ENCODE measurements around the gene FRMD8. TPM values are rescaled to one million over a fixed set of nuclear protein-coding genes. Genes with fewer than 3 reads are reported as not detected.

Gene FRMD8
- total and polyA plus RNA-seq, 2 donors from 2014 or later, result 9.4 to 41.3 TPM

GRCh38 chr11:65429068-65429681 lies 42.7 kb downstream of the FRMD8 start:
- H3K4me3 ChIP-seq (ENCODE audit: low read length in 3 of 3), result peak overlapping the region in 2 of 3 donors; percentile 22 to 98
- H3K36me3 ChIP-seq (ENCODE audit: control insufficient read depth in 2 of 3, insufficient read depth in 3 of 3, low read length in 3 of 3), result peaks cover 0 to 35% (median 20%) of the 10 kb centered on the region in 3 donors
- DNase-seq (no peak), FAIRE-seq (no peak)
- no peaks in the 10 kb centered on the region for H3K27me3 ChIP-seq (ENCODE audit: control insufficient read depth, insufficient read depth, low read length)
- peak overlapping the region; percentile 99 to 100 for H3K27ac ChIP-seq (ENCODE audit: low read depth in 2 of 2, low read length in 2 of 2)
- H3K9ac ChIP-seq (ENCODE audit: low read length in 3 of 3), result peak overlapping the region in 1 of 3 donors; percentile 99
- peaks cover 0 to 32% (median 30%) of the 10 kb centered on the region in 3 donors for H3K4me1 ChIP-seq (ENCODE audit: control insufficient read depth in 2 of 3, insufficient read depth in 2 of 3, low read depth in 1 of 3, low read length in 3 of 3)
- no peak for TF ChIP-seq CTCF (IDR thresholded peaks at IDR 0.05; ENCODE audit: borderline replicate concordance, extremely low read depth, insufficient read depth)
- H3K9me3 ChIP-seq (ENCODE audit: control insufficient read depth in 2 of 3, insufficient read depth in 1 of 3, low read length in 3 of 3), result no peaks in the 10 kb centered on the region
- intact Hi-C loops (cut with DNase I), result loop anchor here (5.0 kb wide), 1 partner anchor 73 kb away; no protein-coding TSS in a partner anchor

GRCh38 chr11:65429724-65430405 lies 43.4 kb downstream of the FRMD8 start:
- Histone ChIP-seq H3K36me3 (ENCODE audit: control insufficient read depth in 2 of 3, insufficient read depth in 3 of 3, low read length in 3 of 3) (peaks cover 0 to 35% (median 23%) of the 10 kb centered on the region in 3 donors), H3K9me3 (ENCODE audit: control insufficient read depth in 2 of 3, insufficient read depth in 1 of 3, low read length in 3 of 3) (no peaks in the 10 kb centered on the region), H3K9ac (ENCODE audit: low read length in 3 of 3) (peak overlapping the region in 2 of 3 donors; percentile 57 to 99), H3K4me3 (ENCODE audit: low read length in 3 of 3) (peak overlapping the region in 2 of 3 donors; percentile 40 to 98), H3K27ac (ENCODE audit: low read depth in 2 of 2, low read length in 2 of 2) (peak overlapping the region; percentile 82 to 99), H3K27me3 (ENCODE audit: control insufficient read depth, insufficient read depth, low read length) (no peaks in the 10 kb centered on the region), H3K4me1 (ENCODE audit: control insufficient read depth in 2 of 3, insufficient read depth in 2 of 3, low read depth in 1 of 3, low read length in 3 of 3) (peaks cover 0 to 38% (median 36%) of the 10 kb centered on the region in 3 donors)
- no peak for TF ChIP-seq CTCF (IDR thresholded peaks at IDR 0.05; ENCODE audit: borderline replicate concordance, extremely low read depth, insufficient read depth)
- intact Hi-C loops (cut with DNase I), result loop anchor here (5.0 kb wide), 1 partner anchor 72 kb away; no protein-coding TSS in a partner anchor
- FAIRE-seq (no peak), DNase-seq (peak in 3 of 5 donors; percentile 19 to 93 (median 63))

GRCh38 chr11:65430406-65431217 lies 44.2 kb downstream of the FRMD8 start:
- DNase-seq (no peak), FAIRE-seq (no peak)
- H3K9me3 ChIP-seq (ENCODE audit: control insufficient read depth in 2 of 3, insufficient read depth in 1 of 3, low read length in 3 of 3), result no peaks in the 10 kb centered on the region
- peak overlapping the region in 2 of 3 donors; percentile 40 to 98 for H3K4me3 ChIP-seq (ENCODE audit: low read length in 3 of 3)
- intact Hi-C loops (cut with DNase I), result no loop called here
- H3K27ac ChIP-seq (ENCODE audit: low read depth in 2 of 2, low read length in 2 of 2), result peak overlapping the region; percentile 82 to 99
- H3K4me1 ChIP-seq (ENCODE audit: control insufficient read depth in 2 of 3, insufficient read depth in 2 of 3, low read depth in 1 of 3, low read length in 3 of 3), result peaks cover 0 to 38% (median 36%) of the 10 kb centered on the region in 3 donors
- H3K9ac ChIP-seq (ENCODE audit: low read length in 3 of 3), result peak overlapping the region in 2 of 3 donors; percentile 57 to 99
- no peaks in the 10 kb centered on the region for H3K27me3 ChIP-seq (ENCODE audit: control insufficient read depth, insufficient read depth, low read length)
- no peak for TF ChIP-seq CTCF (IDR thresholded peaks at IDR 0.05; ENCODE audit: borderline replicate concordance, extremely low read depth, insufficient read depth)
- H3K36me3 ChIP-seq (ENCODE audit: control insufficient read depth in 2 of 3, insufficient read depth in 3 of 3, low read length in 3 of 3), result peaks cover 0 to 35% (median 18%) of the 10 kb centered on the region in 3 donors

Measured in kidney (tissue), 14 donors.